NCI-H2107 (cell line): ENCODE data around the gene NOTCH2.

Experiments used
- DNase-seq: peaks from one replicate; lab custom pipeline; 2025; lab: John Stamatoyannopoulos, UW

The NOTCH2 gene

GRCh38 chr1:119943216-119943615, 126.2 kb downstream of the NOTCH2 start:
- DNase-seq = no peak

DNA sequence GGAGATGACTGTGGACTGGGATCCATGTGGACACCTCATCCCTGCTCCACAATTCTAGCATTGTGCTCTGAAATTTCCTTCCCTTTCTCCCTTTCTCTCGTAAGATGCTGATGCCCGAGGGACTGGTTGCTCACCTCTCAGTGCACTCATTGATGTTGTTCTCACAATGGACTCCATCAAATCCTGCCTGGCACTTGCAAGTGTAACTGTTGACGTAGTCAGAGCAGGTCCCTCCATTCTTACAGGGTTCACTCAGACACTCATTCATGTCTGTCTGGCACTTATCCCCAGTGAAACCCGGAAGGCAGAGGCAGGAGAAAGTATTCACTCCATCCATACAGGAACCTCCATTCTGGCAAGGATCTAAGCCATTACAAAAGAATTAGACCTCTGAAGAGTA, 128.1 kb downstream of the NOTCH2 start:
- no peak for DNase-seq

DNA sequence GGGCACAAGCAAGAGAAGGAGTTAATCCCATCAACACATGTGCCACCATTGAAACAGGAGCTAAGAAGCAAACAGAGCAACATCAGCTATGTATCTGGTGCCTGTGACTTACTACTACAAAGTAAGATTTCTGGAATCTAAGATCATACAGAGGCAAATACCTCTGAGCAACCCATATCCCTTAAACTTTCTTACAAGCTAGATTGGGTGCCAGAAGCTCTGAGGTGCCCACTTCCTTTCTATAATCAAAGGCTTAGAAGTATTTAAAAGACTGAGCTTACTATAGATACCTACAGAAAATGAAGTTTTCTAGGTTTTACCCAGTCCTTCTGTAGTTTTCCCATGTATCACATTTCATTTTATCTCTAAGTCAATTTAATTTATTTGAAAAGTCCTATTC, 128.8 kb downstream of the NOTCH2 start:
- DNase-seq = no peak

GRCh38 chr1:119937198-119937597, 132.3 kb downstream of the NOTCH2 start:
- DNase-seq = no peak

- DNase-seq = no peak
Measured at GRCh38 chr1:119935915-119936314, 133.5 kb downstream of the NOTCH2 start.

DNA sequence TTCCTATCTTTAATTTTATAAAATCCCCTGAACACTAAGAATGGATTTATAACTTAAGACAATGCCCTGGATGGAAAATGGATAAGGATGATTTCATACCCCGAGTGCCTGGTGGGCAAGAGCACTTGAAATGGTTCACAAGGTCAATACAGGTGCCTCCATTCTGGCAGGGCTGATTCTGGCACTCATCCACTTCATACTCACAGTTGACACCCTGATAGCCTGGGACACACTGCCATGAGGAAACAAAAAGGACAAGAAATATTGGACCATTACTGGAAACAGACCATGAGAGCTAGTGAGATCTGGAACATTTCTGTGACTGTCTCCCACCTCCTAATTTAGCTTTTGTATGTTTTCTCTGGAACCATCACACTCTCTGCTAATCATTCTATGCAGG, 134.1 kb downstream of the NOTCH2 start:
- DNase-seq = no peak

DNA sequence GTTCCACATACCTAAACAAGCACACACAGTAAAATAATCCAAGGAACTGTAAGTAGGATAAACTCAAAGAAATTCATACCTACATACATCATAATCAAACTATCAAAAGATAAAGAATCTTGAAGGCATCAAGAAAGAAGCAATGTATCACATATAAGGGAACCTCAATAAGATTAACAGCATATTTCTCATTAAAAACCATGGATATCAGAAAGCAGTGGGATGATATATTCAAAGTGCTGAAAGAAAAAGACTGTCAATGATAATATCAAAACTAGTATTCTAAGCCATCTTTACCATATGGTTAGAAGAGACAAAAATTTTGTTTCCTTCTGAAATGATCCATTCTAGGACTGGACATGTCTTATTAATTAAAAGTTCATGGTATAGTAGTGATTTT, 136.1 kb downstream of the NOTCH2 start:
- no peak for DNase-seq

GRCh38 chr1:119929643-119930315, 139.7 kb downstream of the NOTCH2 start:
- no peak for DNase-seq

DNA sequence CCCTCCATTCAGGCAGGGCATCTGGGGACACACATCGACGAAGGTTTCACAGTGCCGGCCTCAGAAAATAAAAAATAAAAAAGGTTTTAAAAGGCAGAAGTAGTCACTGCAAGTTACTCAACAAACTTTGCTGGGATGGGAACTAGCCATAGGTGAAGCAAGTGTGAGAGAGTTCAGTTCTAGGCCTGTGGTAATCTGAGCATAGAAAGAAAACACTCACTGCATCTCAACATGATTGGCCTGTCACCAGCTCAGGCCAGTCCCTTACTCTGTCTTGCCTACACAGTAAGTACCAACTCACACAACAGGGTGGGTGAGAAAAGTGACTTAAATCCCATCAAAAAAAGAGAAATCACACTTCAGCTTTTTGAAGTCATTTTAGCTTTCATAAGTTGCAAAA, 142.9 kb downstream of the NOTCH2 start:
- DNase-seq = no peak

GRCh38 chr1:119924948-119925898, 144.2 kb downstream of the NOTCH2 start:
- no peak for DNase-seq

- no peak for DNase-seq
Measured at GRCh38 chr1:119920104-119920968, 149.1 kb downstream of the NOTCH2 start.

- DNase-seq = no peak
Measured at GRCh38 chr1:119919241-119919640, 150.2 kb downstream of the NOTCH2 start.

DNA sequence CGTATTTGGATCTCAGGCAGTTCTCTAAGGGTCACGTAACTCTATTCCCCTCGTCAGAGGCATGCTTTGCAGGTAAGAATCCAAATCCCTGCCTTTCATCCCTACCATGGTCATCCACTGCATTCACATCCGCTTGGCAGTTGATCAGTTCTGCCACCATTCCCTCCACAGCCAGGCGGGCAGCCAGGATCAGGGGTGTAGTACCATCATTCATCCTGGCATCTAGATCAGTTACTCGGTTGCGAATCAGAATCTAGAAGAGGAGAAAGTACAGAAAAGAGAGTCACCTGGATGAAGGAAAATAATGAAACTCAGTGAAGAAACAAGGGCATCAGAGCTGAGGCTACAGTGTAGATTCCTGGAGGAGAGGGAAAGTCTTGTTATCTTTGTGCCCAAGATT, 151.2 kb downstream of the NOTCH2 start:
- DNase-seq = no peak

DNA sequence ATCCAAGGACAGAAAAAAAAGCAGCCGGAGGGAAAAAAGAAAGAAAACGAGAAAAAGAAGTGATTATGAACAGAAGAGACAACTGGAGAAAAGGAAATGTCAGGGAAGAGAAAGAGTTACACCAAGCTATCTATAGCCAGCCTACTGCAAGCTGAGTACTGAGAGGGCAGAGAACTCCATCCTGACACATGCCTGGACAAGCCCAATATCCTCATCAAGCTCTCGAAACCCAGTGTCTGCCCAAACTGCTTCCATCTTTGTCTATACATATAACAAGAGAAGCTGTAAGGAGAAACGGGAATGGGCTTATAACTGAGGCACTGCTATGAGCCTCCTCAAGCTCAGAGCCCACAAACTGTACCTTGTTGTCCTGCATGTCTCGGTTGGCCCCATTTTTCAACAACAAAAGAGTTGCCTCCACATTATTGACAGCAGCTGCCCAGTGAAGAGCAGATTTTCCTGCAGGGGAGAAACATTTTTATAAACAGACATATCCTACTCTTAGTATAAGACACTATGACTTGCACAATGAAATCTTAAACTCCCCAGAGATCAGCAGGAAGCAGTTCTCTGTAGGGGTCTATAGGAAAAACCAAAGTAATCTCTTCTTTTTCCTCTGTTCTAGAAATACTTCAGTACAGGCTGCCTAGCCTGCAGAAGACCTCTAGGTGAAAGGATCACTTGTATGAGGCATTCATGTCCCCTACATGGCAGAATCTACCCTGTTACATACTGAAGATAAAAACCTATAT, 152.0 kb downstream of the NOTCH2 start:
- no peak for DNase-seq

- DNase-seq = no peak
Measured at GRCh38 chr1:119915517-119915916, 153.9 kb downstream of the NOTCH2 start.

DNA sequence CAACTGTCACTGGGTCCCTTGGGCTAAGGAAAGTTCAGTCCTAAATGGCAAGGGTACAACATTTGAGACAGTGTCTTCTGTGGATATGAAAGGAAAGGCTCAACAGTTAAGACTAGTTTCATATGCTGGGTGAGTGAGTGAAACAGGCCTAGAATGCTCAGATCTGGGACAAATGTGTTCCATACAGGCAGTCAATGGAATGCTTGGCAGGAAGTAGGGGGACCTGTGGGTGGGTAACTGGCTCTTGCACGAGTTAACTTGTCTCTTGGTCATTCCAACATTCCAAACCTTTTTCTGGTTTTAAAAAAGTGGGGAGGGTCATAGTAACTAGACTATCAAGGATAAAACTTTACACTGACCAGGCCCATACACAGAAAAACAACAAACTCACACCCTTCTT, 155.4 kb downstream of the NOTCH2 start:
- no peak for DNase-seq

GRCh38 chr1:119912963-119913362, 156.5 kb downstream of the NOTCH2 start:
- DNase-seq = no peak

DNA sequence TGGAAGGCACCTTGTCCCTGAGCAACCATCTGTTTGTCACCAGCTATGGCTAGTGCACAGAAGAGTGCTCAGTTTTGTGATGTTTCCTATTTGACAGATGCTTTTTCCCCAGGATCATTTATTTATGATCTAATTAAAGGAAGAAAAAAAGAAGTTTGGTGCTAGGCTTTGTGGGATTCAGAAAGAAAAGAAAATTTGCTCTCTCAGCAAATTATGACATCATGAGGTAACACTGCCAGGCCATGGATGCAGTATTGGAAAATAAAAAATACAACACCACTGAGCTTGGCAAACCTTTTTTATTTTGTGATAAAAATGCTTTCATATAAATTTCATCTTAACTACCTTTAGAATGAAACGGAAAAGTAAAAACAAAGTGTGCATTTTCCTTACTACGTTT, 157.7 kb downstream of the NOTCH2 start:
- DNase-seq = no peak

GRCh38 chr1:119910618-119911017, 158.8 kb downstream of the NOTCH2 start:
- no peak for DNase-seq

GRCh38 chr1:119909890-119910596, 159.4 kb downstream of the NOTCH2 start:
- DNase-seq = no peak

DNA sequence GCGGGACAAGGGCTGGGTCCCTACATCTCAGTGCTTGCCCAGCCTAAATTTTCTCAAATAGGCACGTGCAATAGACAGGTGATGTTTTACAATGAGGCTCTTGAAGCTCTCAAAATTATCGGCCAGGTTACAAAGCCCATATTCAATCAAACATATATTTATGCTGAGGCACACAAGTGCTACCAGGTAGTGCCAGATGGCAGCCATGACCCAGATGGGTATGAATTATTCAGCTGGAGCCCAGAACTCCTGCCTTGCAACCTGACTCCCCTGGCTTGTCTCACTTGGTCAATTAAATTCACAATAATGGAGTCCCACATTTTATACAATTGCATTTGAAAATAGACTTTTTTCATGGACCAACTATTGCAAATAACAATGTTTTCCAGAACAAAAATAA, 160.8 kb downstream of the NOTCH2 start:
- peak; percentile 12 for DNase-seq
